OCI-LY7 (cell line): ENCODE data around the gene GPR89A.

Experiments
- CTCF ChIP-seq: fragments of 200-600 bp; sonication (generic); conservative IDR thresholded peaks from 2 replicates; pipeline ENCODE4 v1.5.1; 2014; ENCODE audit warnings: mild to moderate bottlenecking, antibody characterized with exemption, low read length, moderate library complexity, mixed read lengths
- EZH2phosphoT487 ChIP-seq: fragments of 200-600 bp; sonication (generic); IDR thresholded peaks from 2 replicates; pipeline ENCODE4 v1.6.1; 2018; ENCODE audit warnings: low read depth, borderline replicate concordance, mild to moderate bottlenecking, mixed run types, antibody characterized with exemption, low read length, moderate library complexity, mixed read lengths

GRCh38 chr1:145688924-145689323 is 81.1 kb downstream of the GPR89A start:
- TF ChIP-seq CTCF (no peak), EZH2phosphoT487 (no peak)
